Measurements from ENCODE around the gene ATP2C2. TPM values are rescaled to one million over a fixed set of nuclear protein-coding genes. Genes with fewer than 3 reads are reported as not detected.

ATP2C2 gene
- total and polyA plus RNA-seq, 3 donors from 2014 or later = 1.1 to 5.8 (median 3.0) TPM

GRCh38 chr16:84410361-84411138, 42.2 kb downstream of the ATP2C2 start:
- Histone ChIP-seq H3K27me3 (no peaks in the 10 kb centered on the region), H3K4me1 (peaks cover 3% of the 10 kb centered on the region), H3K4me3 (no peak overlapping the region), H3K9me3 (no peaks in the 10 kb centered on the region), H3K36me3 (ENCODE audit: low read depth, missing control alignments) (no peaks in the 10 kb centered on the region), H3K27ac (no peak overlapping the region)
- intact Hi-C loops (cut with DNase I; ENCODE audit: low total_unique reads) = no loop called here
- no peak for DNase-seq
- 83 to 94% methylated on average over 8 to 11 of the region's 11 CpGs for WGBS, 2 donors
- TF ChIP-seq POLR2A (IDR thresholded peaks at IDR 0.05) (no peak), CTCF (IDR thresholded peaks at IDR 0.05) (no peak)

GRCh38 chr16:84411768-84412167, 43.4 kb downstream of the ATP2C2 start:
- intact Hi-C loops (cut with DNase I; ENCODE audit: low total_unique reads) = no loop called here
- no peak overlapping the region for H3K27ac ChIP-seq
- H3K36me3 ChIP-seq (ENCODE audit: low read depth, missing control alignments) = no peaks in the 10 kb centered on the region
- no peak for DNase-seq
- no peaks in the 10 kb centered on the region for H3K27me3 ChIP-seq
- TF ChIP-seq CTCF (IDR thresholded peaks at IDR 0.05) (no peak), POLR2A (IDR thresholded peaks at IDR 0.05) (no peak)
- H3K4me3 ChIP-seq = no peak overlapping the region
- H3K4me1 ChIP-seq = peaks cover 3% of the 10 kb centered on the region
- no peaks in the 10 kb centered on the region for H3K9me3 ChIP-seq
- 99 to 100% methylated on average over 2 of the region's 2 CpGs for WGBS, 2 donors

DNA sequence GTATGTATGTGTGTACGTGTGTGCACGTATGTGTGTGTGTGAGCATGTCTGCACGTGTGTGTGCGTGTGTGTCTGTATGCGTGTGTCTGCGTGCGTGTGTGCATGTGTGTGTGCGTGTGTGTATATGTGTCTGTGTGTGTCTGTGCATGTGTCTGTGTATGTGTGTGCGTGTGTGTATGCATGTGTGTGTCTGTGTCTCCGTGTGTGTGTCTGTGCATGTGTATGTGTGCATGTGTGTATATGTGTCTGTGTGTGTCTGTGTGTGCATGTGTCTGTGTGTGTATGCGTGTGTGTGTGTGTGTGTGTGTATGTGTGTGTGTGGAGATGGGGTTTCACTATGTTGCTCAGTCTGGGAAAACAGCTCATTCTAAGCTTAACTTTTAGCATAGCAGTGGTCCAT, 43.9 kb downstream of the ATP2C2 start:
- Histone ChIP-seq H3K27ac (no peak overlapping the region), H3K27me3 (no peaks in the 10 kb centered on the region), H3K36me3 (ENCODE audit: low read depth, missing control alignments) (no peaks in the 10 kb centered on the region), H3K4me1 (peaks cover 3% of the 10 kb centered on the region), H3K9me3 (no peaks in the 10 kb centered on the region), H3K4me3 (no peak overlapping the region)
- intact Hi-C loops (cut with DNase I; ENCODE audit: low total_unique reads) = no loop called here
- 81% methylated on average over 11 of the region's 11 CpGs for WGBS, 2 donors
- no peak for DNase-seq
- TF ChIP-seq CTCF (IDR thresholded peaks at IDR 0.05) (no peak), POLR2A (IDR thresholded peaks at IDR 0.05) (no peak)

- TF ChIP-seq CTCF (IDR thresholded peaks at IDR 0.05) = no peak
- no peak for TF ChIP-seq POLR2A (IDR thresholded peaks at IDR 0.05)
- Histone ChIP-seq H3K27ac (no peak overlapping the region), H3K36me3 (ENCODE audit: low read depth, missing control alignments) (no peaks in the 10 kb centered on the region), H3K4me1 (peaks cover 3% of the 10 kb centered on the region), H3K4me3 (no peak overlapping the region), H3K9me3 (no peaks in the 10 kb centered on the region), H3K27me3 (no peaks in the 10 kb centered on the region)
- 93 to 96% methylated on average over 22 of the region's 22 CpGs for WGBS, 2 donors
- intact Hi-C loops (cut with DNase I; ENCODE audit: low total_unique reads) = no loop called here
- no peak for DNase-seq
Measured at GRCh38 chr16:84413244-84414004, 45.1 kb downstream of the ATP2C2 start.
